C4-2B (cell line): ENCODE data around the gene SSC5D.

Experiments
- ZFX ChIP-seq: fragments of 450-650 bp; IDR thresholded peaks from 2 replicates; pipeline ENCODE4 v1.6.1; 2017
- TF ChIP-seq, protein P1 (sequence below): fragments of 450-650 bp; conservative IDR thresholded peaks from 2 replicates; pipeline ENCODE4 v1.5.1; 2017; ENCODE audit warnings: mild to moderate bottlenecking

DNA sequence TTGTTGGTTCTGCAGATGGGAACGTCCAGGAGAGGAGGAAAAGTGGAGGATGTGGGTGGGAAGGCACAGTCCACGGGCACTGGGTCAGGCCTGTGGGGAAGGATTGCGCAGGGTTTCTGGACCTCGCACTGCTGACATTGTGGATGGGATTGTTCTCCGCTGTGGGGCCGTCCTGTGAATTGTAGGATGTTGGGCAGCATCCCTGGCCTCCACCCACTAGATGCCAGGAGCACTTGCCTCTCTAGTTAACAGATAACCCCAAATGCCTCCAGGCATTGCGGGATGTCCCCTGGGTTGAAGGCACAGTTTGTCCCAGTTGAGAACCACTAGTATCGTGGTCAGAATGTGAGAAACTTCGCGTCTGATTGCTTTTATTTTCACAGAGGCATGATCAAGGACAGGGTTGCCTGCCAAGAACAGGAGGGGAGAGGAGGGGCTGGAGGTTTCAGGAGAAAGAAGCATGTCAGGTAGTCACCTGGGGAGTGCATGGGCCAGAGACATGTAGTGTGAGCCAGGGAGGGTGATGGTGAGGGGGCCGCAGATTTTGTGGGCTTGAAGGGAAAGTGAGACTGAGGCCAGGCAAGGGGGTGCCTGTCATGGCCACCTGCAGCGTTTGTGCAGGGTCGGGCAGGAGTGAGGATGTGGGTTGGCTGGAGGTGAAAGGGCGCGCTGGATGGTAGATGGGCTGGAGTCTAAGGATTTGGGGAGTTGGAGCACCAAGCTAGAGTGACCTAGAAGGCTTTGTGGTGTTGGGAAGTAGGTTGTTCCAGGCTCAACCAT lies 8.6 kb upstream of the SSC5D start:
- TF ChIP-seq, protein P1, sequence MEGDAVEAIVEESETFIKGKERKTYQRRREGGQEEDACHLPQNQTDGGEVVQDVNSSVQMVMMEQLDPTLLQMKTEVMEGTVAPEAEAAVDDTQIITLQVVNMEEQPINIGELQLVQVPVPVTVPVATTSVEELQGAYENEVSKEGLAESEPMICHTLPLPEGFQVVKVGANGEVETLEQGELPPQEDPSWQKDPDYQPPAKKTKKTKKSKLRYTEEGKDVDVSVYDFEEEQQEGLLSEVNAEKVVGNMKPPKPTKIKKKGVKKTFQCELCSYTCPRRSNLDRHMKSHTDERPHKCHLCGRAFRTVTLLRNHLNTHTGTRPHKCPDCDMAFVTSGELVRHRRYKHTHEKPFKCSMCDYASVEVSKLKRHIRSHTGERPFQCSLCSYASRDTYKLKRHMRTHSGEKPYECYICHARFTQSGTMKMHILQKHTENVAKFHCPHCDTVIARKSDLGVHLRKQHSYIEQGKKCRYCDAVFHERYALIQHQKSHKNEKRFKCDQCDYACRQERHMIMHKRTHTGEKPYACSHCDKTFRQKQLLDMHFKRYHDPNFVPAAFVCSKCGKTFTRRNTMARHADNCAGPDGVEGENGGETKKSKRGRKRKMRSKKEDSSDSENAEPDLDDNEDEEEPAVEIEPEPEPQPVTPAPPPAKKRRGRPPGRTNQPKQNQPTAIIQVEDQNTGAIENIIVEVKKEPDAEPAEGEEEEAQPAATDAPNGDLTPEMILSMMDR, result no peak
- TF ChIP-seq ZFX, result no peak
